Fibroblast of skin of left biceps (primary cell): Measurements from ENCODE around the gene UBXN6.

Experiments
- DNase-seq, 2 experiments: peaks; one replicate each; pipeline ENCODE4 v3.0.0-alpha.2; 2013; ENCODE audit warnings: low read depth in 2 of 2

The UBXN6 gene, protein sequence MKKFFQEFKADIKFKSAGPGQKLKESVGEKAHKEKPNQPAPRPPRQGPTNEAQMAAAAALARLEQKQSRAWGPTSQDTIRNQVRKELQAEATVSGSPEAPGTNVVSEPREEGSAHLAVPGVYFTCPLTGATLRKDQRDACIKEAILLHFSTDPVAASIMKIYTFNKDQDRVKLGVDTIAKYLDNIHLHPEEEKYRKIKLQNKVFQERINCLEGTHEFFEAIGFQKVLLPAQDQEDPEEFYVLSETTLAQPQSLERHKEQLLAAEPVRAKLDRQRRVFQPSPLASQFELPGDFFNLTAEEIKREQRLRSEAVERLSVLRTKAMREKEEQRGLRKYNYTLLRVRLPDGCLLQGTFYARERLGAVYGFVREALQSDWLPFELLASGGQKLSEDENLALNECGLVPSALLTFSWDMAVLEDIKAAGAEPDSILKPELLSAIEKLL

DNA sequence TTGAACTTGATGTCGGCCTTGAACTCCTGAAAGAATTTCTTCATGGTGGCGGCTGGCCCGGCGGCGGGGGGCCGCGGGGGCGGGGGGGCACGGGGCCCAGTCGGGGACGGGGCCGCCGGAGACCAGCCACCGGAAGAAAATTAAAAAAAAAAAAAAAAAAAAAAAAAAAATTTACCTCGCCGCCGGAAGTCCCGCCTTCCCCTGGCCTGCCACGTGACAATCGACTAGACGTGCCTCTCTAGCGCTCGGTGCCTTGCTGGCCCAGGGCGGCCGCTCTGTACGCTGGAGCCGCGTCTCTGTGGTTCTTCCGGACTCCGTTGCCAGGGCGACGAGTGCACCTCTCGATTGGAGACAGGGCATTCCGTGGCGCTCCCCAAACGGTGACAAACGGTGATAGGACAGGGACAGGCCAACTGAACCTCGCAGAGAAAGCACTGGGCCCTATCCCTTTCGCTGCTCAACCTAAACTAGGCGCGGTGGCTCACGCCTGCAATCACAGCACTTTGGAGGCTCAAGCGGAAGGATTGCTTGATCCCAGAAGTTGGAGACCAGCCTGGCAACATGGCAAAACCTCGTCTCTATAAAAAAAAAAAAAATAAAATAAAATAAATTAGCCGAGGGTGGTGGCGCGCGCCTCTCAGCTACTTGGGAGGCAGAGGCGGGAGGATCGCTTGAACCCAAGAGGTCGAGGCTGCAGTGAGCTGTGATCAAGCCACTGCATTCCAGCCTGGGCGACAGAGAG, at the start of gene UBXN6:
TSS of gene UBXN6 (minus strand) at position 141 of the 742 bp plus-strand sequence. CDS start at position 44, 97 bp downstream.
- DNase-seq, result peak; percentile 95 to 97

GRCh38 chr19:4507150-4507452, 49.5 kb upstream of the UBXN6 start:
- DNase-seq, result no peak

DNA sequence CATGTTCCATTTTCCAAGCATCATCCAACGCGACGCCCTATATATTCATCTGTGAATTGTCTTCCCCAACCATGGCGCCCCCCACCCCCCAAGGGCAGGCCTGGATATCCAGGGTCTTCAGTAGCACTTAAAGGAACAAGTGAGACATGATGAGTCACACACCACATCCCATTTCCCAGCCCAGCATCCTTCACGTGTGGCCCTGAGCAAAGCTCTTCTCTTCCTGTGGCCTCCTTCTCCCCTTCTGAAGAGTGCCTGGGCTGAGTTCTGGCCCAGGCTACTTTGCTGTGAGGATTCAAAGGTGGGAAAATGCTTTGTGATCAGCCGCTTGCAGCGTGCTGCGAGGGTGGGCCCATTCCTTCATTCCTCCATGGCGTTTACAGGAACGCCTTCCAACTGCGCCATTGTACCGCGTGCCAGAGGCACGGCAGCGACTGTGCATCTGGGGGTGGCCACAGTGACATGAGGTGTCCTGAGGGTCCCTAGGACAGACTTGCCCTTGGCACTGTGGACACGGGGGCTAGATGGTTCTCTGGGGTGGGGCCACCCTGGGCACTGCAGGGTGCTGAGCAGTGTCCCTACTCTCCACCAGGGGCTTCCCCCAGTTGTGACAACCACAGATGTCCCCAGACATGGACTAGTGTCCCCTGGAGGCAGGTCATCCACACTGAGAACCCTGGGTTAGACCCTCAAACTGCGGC, 49.0 kb upstream of the UBXN6 start:
- DNase-seq, result peak; percentile 7 to 9

- DNase-seq, result no peak
Measured at GRCh38 chr19:4505570-4506448, 48.2 kb upstream of the UBXN6 start.

GRCh38 chr19:4504891-4505569, 47.4 kb upstream of the UBXN6 start:
- DNase-seq, result no peak

DNA sequence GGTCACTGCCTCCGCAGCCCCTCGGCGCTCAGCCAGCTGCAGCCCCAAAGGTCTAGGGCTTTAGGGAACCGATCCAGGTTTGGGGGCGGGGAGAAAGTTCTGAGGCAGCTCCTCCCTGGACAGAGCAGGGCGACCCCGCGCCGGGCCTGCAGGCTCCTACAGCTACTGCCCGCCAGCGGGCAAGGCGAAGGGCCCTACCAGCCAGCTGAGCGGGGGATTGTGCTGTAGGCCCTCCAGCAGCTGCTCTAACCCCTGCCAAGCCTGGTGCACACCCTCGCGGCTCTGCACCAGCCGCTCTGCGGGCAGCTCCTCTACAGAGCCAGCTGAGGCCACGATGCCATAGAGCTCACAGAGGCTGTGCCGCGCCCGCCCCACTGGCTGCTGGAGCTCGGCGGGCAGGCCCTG, 46.7 kb upstream of the UBXN6 start:
- no peak for DNase-seq

DNA sequence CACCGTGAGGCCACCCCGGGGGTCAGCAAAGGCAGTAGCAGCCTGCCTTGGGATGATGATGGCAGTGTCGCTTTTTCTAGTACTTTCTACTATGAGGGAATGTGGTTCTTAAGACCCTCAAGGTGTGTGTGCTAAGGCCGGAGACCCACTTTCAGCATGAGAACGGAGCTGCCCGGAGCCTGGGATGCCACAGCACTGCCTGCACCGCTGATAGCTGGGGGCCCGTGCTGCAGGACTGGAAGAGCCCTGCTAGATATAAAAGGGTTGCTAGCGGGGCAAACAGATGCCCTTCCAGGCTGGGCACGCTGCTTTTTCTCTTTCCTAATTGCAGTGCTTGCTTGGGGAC, 46.2 kb upstream of the UBXN6 start:
- no peak for DNase-seq

DNA sequence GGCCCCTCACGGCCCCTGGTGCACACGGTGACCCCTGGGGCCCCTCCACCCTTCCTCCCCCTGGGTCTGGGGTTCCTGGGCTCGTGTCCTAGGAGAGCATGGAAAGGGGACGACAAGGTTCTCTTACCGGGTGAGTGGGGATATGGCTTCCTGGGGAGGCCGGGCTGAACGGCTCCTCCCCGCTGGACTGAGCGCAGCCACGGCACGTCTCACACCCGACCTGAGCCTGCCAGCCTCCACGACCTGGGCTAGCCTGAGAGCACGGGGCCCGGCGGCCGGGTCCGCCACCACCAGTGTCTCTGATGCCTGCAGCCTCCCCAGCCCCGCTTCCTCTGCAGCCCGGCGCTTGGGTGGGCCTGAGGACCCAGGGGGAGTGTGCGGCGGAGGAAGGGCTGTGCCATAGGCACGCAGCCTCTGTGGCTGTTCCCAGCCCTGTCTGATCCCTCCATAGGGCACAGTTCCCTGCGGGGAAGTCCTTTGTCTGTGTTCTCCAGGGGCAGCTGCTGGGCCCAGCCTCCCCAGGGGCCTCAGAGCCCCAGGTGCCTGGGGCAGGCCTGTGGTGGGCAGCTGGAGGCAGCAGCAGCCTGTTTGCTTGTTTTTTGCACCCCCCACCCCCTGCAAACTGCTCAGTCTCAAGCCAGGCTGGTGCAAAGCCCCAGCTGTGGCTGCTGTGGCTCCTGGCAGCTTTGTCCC, 45.7 kb upstream of the UBXN6 start:
- DNase-seq, result no peak

- DNase-seq, result no peak
Measured at GRCh38 chr19:4502282-4503131, 44.9 kb upstream of the UBXN6 start.

GRCh38 chr19:4501691-4502090, 44.1 kb upstream of the UBXN6 start:
- DNase-seq, result no peak

DNA sequence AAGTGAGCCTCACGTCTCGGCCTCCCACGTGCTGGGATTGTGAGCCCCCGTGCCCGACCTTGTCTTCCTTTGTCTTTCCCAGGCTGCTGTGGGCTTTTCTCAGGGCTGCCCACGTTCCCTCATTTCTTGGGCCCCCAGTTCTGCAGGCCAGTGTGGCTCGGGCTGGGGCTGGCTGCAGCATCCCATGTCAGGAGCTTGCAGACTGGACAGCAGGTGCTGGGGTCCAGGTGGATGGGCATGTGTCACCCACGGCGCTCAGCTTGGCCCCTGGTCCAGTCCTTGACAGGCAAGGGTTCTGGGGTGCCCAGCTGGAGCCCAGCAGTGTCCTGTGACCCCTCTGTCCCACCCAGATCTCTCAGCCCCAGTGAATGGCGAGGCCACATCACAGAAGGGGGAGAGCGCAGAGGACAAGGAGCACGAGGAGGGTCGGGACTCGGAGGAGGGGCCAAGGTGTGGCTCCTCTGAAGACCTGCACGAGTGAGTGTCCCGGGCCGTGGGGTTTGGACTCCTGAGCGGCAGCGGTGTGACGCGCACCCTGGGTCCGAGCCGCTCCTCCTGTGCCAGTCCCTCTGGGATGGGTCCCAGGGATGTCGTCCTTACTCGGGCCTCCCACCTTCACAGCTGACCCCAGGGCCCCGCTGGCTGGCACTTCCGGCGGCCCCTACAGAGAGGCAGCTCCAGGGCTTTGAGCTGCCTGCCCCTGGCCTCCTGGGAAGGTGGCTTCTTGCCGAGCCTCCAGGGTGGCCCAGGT, 43.4 kb upstream of the UBXN6 start:
- no peak for DNase-seq

DNA sequence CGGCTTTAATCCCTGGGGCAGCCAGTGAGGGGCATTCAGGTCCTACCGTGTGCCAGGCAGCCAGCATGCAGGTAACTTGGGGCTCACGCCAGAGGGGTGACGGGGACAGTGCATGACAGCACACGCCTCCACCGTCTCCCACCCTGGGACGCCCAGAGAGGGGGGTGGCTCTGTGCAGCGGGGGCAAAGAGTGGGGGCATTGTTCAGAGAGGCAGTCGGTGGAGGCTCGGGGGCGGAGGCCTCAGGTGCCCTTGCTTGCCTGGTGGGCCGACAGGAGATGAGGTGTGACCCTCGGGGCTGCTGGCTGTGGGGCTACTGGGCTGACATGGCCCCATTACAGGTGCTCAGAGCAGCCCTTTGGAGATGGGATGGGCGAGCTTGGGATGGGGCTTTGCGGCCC, 42.3 kb upstream of the UBXN6 start:
- DNase-seq, result no peak

DNA sequence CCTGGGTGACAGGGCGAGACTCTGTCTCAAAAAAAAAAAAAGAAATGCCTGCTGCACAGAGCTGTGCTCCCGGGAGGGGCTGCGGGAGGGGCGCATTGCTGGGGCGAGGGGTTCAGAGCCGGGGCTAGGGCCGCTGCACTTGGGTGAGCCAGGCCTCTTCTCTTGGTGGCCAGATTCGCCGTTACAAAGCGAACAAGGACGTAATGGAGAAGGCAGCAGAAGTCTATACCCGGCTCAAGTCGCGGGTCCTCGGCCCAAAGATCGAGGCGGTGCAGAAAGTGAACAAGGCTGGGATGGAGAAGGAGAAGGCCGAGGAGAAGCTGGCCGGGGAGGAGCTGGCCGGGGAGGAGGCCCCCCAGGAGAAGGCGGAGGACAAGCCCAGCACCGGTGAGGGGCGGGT, 41.7 kb upstream of the UBXN6 start:
- no peak for DNase-seq

GRCh38 chr19:4498694-4499093, 41.1 kb upstream of the UBXN6 start:
- DNase-seq, result no peak

DNA sequence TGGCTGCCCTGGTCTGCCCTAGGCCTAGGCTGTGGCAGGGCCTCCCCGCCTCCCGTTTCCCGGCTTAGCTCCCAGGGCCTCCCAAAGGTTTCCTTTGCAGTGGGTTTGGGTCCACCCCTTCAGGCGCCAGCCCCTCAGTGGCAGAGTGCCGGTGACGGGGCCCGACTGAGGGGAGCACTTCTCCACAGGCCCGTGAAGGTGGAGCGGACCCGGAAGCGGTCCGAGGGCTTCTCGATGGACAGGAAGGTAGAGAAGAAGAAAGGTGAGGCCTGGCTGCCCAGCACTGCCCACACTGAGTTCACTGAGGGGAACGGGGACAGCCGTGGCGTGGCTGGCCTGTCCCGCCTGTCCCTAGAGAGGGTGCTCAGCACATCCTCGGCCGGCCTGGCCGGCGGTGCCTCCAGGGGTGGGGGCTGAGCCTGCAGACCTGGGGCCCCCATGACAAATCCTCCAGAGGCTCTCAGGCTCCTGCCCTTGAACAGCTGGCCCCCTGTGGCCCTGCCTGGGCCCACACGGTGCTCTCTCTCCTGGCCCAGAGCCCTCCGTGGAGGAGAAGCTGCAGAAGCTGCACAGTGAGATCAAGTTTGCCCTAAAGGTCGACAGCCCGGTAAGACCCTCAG, 40.3 kb upstream of the UBXN6 start:
- no peak for DNase-seq

GRCh38 chr19:4496304-4496703, 38.7 kb upstream of the UBXN6 start:
- no peak for DNase-seq

DNA sequence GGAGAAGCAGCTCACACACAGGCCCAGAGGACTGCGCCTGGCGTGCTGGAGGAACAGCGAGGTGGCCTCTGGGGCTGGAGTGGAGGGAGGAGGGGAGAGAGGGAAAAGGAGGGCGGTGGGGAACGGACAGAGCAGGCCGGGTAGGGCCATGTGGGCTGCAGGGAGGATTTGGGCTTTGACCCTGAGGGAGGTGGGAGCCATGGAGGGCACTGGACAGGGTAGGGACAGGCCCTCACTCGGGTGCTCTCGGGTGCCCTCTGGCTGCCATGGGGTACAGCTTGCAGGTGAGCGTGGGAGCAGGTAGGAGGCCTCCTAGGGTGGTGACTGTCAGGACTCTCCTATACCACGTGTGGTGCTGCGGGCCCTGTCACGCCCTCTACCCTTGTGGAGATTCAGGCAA, 37.9 kb upstream of the UBXN6 start:
- no peak for DNase-seq

DNA sequence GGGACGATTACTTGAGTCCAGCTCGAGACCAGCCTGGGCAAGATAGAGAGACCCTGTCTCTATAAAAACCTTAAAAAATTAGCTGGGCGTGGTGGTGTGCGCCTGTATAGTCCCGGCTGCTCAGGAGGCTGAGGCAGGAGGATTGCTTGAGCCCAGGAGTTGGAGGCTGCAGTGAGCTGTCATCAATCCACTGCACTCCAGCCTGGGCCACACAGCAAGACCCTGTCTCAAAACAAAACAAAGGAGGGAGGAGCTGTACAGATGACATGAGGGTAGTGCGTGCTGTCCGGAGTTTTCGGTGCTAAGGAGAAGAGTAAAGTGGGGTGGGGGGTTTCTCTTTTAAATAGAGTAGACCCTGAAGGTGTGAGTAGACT, 37.1 kb upstream of the UBXN6 start:
- no peak for DNase-seq
